Panc1 (cell line): ENCODE results near the gene MYADML2.

Experiments
- POLR2AphosphoS5 ChIP-seq: IDR thresholded peaks from 2 replicates; pipeline ENCODE4 v1.6.1; 2012; ENCODE audit warnings: mild to moderate bottlenecking, low read depth, low read length, moderate library complexity
- TF ChIP-seq, protein P1 (sequence below): fragments of 450-650 bp; IDR thresholded peaks from 2 replicates; pipeline ENCODE4 v1.5.1; 2017; ENCODE audit warnings: mild to moderate bottlenecking
- TF ChIP-seq, protein P2 (sequence below), 2 experiments: IDR thresholded peaks; 2 replicates each; pipeline ENCODE4 v1.6.1; 2011 to 2012; ENCODE audit warnings: low read depth in 2 of 2, control low read depth in 1 of 2, low read length in 1 of 2, mild to moderate bottlenecking in 1 of 2, moderate library complexity in 1 of 2; ENCODE audit not compliant: insufficient read depth in 1 of 2

DNA sequence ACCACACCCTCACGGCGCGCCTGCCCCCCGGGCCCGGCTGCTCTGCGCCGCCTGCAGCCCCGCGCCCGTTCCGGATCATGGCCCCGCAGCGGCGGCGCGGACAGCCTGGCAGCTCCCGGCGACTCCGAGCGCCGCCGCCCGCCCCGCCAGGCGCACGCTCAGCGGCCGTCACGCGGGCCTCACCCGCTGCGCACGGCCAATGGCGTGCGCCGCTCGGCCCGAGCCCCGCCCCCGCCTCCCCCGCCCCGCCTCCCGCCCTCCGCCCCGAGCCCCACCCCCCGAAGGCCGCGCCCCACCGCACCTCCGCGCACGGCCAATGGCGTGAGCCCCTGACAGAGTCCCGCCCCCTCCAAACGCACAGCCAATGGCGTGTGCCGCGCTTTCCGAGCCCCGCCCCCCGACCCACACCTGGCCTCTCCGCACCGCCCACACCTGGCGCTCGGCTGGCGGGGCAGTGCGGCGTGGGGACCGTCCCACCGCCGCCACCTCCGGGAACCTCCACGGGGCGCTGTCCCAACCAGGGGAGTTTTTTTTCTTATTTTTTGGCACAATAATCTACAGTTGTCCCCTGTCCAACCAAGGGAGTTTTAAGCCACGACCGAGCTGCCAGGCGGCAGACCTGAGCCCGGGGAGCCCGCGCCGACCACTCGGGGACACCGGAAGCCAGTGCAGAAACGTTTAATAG is 35.6 kb downstream of the MYADML2 start, which contains the start of gene PCYT2:
- TF ChIP-seq, protein P1, sequence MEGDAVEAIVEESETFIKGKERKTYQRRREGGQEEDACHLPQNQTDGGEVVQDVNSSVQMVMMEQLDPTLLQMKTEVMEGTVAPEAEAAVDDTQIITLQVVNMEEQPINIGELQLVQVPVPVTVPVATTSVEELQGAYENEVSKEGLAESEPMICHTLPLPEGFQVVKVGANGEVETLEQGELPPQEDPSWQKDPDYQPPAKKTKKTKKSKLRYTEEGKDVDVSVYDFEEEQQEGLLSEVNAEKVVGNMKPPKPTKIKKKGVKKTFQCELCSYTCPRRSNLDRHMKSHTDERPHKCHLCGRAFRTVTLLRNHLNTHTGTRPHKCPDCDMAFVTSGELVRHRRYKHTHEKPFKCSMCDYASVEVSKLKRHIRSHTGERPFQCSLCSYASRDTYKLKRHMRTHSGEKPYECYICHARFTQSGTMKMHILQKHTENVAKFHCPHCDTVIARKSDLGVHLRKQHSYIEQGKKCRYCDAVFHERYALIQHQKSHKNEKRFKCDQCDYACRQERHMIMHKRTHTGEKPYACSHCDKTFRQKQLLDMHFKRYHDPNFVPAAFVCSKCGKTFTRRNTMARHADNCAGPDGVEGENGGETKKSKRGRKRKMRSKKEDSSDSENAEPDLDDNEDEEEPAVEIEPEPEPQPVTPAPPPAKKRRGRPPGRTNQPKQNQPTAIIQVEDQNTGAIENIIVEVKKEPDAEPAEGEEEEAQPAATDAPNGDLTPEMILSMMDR = no peak
- TF ChIP-seq POLR2AphosphoS5 = peak; percentile 67
- TF ChIP-seq, protein P2, sequence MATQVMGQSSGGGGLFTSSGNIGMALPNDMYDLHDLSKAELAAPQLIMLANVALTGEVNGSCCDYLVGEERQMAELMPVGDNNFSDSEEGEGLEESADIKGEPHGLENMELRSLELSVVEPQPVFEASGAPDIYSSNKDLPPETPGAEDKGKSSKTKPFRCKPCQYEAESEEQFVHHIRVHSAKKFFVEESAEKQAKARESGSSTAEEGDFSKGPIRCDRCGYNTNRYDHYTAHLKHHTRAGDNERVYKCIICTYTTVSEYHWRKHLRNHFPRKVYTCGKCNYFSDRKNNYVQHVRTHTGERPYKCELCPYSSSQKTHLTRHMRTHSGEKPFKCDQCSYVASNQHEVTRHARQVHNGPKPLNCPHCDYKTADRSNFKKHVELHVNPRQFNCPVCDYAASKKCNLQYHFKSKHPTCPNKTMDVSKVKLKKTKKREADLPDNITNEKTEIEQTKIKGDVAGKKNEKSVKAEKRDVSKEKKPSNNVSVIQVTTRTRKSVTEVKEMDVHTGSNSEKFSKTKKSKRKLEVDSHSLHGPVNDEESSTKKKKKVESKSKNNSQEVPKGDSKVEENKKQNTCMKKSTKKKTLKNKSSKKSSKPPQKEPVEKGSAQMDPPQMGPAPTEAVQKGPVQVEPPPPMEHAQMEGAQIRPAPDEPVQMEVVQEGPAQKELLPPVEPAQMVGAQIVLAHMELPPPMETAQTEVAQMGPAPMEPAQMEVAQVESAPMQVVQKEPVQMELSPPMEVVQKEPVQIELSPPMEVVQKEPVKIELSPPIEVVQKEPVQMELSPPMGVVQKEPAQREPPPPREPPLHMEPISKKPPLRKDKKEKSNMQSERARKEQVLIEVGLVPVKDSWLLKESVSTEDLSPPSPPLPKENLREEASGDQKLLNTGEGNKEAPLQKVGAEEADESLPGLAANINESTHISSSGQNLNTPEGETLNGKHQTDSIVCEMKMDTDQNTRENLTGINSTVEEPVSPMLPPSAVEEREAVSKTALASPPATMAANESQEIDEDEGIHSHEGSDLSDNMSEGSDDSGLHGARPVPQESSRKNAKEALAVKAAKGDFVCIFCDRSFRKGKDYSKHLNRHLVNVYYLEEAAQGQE (IDR thresholded peaks at IDR 0.05; ENCODE audit: insufficient read depth in 1 of 2, low read depth in 2 of 2, low read length in 1 of 2) = no peak
